Panc1 (cell line): ENCODE measurements around the gene ATP13A2.

Experiments used
- CTCF ChIP-seq: fragments of 450-650 bp; IDR thresholded peaks from 2 replicates; pipeline ENCODE4 v1.5.1; 2017; ENCODE audit warnings: mild to moderate bottlenecking
- POLR2AphosphoS5 ChIP-seq: IDR thresholded peaks from 2 replicates; pipeline ENCODE4 v1.6.1; 2012; ENCODE audit warnings: mild to moderate bottlenecking, low read depth, low read length, moderate library complexity
- REST ChIP-seq, 2 experiments: IDR thresholded peaks; 2 replicates each; pipeline ENCODE4 v1.6.1; 2011 to 2012; ENCODE audit warnings: low read depth in 2 of 2, control low read depth in 1 of 2, low read length in 1 of 2, mild to moderate bottlenecking in 1 of 2, moderate library complexity in 1 of 2; ENCODE audit not compliant: insufficient read depth in 1 of 2
- SIN3A ChIP-seq: IDR thresholded peaks from 2 replicates; pipeline ENCODE4 v1.6.1; 2012; ENCODE audit warnings: low read depth, mild to moderate bottlenecking, low read length, moderate library complexity, borderline replicate concordance; ENCODE audit not compliant: insufficient read depth
- TCF7L2 ChIP-seq: IDR thresholded peaks from 2 replicates; pipeline ENCODE4 v1.6.1; 2011; ENCODE audit warnings: mild to moderate bottlenecking, low read depth, low read length, inconsistent platforms

GRCh38 chr1:17032741-17033140 lies 21.0 kb upstream of the ATP13A2 start:
- no peak for TF ChIP-seq CTCF
- no peak for TF ChIP-seq POLR2AphosphoS5
- TF ChIP-seq TCF7L2: no peak
- TF ChIP-seq REST (IDR thresholded peaks at IDR 0.05; ENCODE audit: insufficient read depth in 1 of 2, low read depth in 2 of 2, low read length in 1 of 2): no peak
- TF ChIP-seq SIN3A: no peak
